ENCODE results near the gene TCTN1.
"Not testable (repeated sequence)": the region's sequence is repeated elsewhere in the genome, so short reads cannot be mapped to it uniquely, and the experiment has no call there.

The TCTN1 gene

DNA sequence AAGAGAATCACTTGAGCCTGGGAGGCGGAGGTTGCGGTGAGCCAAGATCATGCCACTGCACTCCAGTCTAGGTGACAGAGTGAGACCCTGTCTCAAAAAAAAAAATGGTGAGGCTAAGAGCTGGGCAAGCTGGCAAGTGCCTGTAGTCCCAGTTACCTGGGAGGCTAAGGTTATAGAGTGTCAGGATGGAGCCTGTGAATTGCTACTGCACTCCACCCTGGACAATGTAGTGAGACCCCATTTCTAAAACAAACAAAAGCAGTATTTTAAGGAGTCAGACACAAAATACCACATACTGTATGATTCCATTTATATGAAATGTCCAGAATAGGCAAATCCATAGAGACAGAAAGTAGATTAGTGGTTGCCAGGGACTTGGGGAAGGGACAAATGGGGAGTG is 26.8 kb upstream of the TCTN1 start:
- DNase-seq = not testable (repeated sequence)

DNA sequence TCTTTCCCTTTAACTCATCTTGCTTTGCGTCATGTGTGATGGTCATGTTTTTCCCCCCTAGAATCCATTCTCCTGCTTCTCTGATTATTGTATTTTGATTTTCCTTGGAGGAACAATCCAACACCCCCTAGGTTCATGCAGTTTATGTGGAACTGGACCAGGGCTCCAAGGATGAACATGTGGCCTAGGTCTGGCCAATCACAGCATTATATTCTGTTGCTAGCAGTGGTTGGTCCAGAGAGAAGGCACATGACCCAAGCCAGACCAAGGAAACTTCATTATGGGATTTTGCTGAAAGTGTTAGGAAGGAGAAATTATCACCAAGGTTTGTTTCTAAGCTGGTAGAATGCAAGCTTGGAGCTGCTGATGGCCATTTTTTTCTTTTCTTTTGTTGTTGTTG is 23.9 kb upstream of the TCTN1 start:
- DNase-seq = no peak

DNA sequence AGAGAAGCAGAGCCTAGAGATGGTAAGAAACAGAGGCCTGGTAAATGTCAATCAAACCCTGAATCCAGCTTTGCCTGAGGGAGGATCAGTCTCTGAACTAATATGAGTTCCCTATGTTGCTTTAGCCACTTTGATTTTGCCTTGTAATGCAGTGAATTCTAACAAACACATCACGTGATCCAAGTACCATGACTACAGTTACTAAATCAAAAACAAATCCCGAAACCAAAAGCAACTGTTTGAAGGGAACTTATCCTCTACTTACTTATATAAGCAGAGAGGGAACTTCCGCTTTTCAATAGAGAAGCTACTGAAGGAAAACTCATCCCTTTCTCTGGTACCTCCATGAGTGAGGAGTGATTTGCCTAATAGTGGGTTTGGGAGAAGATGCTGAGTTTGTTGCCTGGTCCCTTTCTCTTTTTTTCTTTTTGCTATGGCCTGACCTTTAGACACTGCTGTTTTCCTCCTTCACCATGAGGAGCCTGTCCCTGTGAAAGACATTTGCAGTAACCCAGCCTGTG is 23.1 kb upstream of the TCTN1 start:
- DNase-seq = peak; percentile 21

DNA sequence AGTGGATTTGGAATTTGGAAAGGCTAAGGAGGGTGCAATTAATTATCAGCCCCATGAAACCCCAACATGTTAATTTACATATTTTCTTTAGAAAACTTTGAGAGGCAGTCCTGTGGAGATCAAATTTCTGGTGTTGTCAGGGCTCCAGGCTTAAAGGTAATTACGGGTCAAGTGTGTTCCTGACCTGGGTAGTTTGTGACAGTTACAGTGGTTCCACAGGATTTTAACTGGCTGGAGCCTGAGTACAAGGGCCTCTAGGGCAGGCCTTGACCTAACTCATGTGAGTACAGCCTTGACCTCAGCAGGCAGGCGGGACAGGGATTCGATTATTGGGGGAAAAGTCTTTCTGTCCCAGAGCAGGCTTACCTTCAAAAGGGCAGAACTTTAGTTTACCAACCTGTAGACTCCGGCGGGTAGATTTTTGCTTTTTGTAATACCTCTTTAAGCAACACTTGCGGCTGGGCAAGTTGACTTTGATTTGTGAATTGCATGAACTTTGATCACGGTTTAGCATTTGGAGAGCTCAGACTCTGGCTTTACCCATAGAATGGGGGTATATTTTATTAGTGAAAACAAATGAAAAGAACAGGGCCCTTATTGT is 22.4 kb upstream of the TCTN1 start:
- no peak for DNase-seq

DNA sequence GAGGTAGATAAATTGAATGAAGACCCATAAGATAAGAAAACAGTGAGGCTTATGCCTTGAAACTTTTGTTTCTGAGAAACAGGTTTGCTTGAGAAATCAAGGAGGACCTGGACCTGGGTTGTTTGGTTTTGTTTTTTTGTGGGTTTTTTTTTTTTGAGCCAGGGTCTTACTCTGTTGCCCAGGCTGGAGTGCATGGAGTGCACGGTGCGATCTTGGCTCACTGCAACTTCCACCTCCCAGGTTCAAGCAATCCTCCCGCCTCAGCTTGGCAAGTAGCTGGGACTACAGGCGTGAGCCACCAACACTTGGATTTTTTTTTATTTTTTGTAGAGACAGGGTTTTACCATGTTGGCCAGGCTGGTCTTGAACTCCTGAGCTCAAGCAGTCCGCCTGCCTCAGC is 21.9 kb upstream of the TCTN1 start:
- no peak for DNase-seq

DNA sequence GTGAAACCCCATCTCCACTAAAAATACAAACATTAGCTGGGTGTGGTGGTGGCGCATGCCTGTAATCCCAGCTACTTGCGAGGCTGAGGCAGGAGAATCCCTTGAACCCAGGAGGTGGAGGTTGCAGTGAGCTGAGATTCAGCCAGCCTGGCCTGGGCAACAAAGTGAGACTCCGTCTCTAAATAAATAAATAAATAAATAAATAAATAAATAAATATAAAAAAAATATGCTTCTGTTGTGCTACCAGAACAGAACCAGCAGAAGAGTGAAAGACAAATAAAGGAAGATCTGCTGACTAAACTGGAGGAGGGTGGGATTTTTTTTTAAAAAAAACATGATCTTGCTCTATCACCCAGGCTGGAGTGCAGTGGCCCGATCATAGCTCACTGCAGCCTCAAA is 21.0 kb upstream of the TCTN1 start:
- DNase-seq = not testable (repeated sequence)

DNA sequence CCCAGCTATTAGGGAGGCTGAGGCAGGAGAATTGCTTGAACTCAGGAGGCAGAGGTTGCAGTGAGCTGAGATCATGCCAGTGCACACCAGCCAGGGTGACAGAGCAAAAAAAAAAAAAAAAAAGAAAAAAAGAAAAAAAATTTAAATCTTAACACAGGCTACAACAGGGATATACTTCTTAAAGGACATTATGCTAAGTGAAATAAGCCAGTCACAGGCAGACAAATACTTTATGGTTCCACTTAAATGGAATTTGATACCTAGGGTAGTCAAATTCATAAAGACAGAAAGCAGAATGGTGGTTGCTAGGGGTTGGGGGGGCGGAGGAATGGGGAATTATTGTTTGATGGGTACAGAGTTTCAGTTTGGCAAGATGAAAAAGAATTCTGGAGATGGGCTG is 16.0 kb upstream of the TCTN1 start:
- no peak for DNase-seq

DNA sequence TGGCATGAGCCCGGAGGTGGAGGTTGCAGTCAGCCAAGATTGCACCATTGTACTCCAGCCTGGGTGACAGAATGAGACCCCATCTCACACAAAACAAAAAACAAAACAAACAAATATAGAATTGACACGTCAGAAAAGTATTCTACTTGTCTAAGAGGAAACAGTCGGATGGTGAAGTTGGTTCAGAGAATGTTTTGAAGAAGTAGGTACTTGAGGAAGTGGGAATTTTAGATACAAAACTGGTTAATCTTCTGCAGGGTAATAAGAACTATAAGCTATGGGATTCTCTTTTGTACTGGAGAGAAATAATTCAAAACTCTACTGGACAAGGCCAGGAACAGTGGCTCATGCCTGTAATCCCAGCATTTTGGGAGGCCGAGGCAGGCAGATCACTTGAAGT is 14.6 kb upstream of the TCTN1 start:
- DNase-seq = no peak

DNA sequence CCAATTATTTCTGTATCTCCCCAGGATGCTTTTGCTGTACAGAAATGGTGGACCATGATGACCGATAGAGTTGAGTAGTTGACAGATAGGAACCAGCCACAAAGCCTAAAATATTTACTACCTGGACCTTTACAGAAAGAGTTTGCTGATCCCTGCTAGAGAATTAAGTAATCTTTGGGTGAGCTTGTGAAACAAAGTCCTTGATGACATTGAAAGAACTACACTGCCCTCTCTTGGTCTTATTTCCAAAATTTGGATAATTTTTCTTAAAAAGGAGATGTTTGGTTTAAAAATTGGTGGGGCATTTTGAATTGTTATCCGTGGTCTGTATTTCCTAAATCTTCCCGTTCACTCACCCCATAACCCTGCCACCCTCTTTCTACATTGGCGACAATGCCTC is 13.7 kb upstream of the TCTN1 start:
- DNase-seq = peak; percentile 52

DNA sequence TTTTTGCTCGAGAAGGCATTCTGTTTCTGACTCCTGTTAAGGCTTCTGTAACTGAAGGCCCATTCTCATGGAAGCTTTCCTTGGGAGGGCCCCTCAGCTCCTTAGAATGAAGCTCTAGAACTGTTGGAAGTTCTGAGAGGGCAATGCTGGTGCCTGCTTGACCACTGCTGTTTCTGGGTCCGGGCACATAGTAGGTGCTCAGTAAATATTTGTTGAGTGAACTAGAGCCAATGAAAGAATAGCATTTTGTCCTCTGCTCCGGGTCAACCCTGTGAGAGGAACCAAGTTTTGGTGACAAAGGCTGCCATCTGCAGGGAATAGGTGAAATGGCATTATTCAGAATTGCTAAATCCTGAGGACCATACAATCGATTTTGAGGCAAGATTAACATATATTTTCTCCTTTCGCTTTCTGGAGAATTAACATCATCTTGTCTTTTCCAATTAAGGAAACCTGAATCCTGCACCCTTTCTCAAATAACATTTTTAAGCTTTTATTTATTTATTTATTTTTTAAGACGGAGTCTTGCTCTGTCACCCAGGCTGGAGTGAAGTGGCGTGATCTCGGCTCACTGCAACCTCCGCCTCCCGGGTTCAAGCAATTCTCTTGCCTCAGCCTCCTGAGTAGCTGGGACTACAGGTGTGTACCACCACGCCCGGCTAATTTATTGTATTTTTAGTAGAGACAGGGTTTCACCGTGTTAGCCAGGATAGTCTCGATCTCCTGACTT is 11.7 kb upstream of the TCTN1 start:
- DNase-seq = peak; percentile 69

DNA sequence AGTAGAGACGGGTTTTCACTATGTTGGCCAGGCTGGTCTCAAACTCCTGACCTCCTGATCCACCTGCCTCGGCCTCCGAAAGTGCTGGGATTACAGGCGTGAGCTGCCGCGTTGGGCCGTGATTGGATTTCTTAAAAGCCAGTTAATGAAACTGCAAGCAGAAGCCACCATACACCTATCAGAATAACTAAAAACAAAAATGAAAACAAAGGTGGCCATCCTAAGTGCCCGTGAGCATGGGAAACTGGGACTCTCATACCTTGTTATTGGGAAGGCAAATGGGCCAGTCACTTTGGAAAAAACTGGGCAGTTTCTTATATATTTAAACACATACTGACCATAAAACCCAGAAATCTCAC is 7.7 kb upstream of the TCTN1 start:
- no peak for DNase-seq

DNA sequence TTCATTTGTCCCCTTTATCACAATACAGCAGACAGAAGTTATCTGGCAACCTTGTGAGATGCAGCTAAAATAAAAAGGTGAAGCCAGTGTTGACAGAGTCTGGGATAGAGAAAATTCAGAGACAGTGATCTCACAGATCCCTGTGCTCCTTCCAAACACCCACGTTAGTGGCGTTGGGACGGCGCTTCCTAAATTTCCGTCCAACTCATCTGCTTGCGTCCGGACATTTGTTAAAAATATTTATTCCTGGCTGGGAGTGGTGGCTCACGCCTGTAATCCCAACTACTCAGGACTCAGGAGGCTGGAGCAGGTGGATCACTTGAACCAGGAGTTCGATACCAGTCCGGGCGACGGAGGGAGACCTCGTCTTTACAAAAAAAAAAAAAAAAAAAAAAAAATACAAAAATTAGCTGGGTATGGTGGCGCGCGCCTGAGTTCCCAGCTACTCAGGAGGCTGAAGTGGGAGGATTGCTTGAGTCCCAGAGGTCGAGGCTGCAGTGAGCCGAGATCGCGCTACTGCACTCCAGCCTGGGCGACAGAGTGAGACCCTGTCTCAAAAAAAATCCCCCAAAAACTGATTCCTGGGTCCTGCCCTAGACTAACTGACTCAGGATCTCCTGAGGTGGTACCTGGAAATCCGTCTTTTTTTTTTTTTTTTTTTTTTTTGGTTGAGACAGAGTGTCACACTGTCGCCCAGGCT is 708 bp upstream of the TCTN1 start:
- no peak for DNase-seq

DNA sequence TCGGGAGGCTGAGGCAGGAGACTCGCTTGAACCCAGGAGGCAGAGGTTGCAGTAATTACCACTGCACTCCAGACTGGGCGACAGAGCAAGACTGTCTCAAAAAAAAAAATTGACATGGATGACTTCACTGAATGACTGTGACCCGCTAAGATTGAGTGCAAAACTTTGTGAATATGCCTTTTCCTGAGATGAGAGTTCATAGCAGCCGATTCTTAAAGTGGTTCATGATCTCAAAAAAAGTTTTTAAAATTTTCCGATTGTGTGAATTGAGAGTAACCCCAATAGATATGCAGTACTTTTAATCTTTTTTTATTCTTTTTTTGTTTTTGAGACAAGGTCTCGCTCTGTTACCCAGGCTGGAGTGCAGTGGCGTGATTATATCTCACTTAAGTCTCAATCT is 1.2 kb downstream of the TCTN1 start:
- DNase-seq = no peak

DNA sequence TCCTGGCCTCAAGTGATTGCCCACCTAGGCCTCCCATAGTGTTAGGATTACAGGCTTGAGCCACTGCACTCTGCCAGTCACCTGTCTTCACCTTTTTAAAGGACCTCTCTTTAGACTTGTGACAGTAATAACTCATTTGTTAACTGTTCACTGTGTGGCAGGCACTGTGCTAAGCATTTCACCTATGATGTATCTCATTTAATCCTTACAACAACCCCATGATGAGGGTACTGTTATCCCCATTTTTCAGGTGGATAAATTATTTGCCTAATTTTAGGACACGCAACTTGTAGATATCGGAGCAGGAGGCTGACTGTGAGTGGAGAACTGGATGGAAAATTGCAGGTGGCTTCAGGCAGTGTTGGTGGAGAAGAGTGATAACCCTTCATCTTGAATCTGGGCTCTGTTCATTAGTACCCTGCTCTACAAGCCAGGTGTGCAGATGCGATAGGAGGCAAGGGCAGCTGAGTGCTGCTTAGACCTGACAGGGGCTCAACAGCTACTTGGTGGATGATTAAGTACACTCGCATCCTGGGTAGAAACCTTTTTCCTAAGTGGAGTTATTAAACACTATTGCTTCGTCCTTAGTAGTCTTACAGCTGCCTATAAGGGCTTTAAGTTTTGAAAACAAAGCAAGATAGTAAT is 2.7 kb downstream of the TCTN1 start:
- DNase-seq = no peak

DNA sequence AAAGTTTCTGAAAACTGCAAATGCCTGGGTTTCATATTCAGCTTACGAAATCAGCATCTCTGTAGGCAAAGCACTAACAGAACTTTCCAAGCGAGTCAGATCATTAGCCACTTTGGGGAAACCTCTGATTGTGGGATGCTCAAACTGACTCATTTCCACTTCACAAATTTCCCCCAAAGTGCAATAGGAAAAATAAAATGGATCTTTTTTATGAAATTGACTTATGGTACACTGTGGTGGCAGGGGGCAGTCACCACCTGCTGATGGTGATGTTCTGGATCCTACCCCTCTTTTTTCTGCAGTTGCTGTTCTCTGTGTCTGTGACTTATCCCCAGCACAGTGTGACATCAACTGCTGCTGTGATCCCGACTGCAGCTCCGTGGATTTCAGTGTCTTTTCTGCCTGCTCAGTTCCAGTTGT is 5.6 kb downstream of the TCTN1 start:
- DNase-seq = no peak

DNA sequence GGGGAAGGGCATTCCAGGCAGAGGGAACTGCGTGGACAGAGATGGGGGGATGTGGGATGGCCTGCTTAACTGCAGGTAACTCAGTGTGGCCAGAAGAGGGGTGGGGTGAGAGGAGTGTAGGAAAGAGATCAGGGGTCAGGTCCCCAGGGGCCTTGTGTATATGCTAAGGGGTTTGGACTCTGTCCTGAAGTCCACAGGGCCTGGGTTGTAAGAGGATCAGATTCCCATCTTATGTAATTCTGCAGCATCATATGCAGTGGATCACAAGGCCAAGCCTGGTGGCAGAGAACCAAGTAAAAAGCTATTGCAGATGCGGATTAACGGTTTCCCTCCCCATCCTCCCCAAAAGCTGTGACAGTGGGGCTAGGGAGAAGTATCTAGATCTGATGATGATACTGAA is 8.7 kb downstream of the TCTN1 start:
- no peak for DNase-seq

DNA sequence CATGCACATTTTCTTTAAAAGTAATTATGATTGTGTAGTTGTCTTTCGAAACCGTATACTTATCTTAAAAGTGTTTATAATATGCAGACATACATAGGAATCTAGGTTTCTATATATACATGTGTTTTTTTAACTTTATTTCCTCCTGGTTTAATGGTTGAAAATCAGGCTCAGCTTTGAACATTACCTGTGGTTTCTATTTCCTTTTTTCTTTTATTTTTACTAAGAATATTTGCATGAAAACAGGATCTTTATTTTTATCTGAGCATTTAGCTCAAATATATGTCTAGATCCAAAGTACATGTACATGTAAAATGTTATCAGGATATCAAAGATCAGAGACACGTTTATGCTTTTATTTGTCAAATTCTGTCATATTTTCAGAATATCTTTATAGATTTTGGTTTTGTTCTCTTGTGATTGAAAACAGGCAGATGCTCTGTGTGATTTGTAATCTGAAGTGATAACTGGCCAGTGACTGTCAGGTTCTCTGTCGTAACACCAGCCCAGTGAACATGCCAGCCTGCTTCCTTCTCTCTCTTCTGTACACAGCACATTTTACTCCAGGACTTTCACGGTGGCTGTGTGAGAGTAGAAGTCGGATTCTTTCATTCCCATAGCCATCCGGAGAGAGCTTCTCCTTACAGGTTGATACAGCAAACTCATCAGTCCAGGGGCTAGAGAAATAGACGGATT is 13.7 kb downstream of the TCTN1 start:
- DNase-seq = no peak

DNA sequence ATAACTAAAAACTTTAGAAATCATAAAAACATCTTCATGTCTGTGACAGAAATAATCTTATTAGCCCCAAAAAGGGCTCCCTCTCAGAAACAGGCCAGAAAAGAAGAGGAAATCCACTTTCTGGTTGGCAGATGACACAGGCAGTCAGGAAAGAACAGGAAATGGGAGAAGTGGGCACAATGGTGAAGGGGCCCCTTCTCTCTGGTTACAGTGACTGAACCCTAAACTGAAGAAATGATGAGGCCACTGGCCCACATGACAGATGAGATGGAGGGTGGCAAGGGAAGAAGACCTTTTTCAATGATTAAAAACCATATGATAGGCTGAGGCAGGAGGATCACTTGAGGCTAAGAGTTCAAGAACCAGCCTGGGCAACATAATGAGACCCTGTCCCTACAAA is 21.1 kb downstream of the TCTN1 start:
- no peak for DNase-seq

DNA sequence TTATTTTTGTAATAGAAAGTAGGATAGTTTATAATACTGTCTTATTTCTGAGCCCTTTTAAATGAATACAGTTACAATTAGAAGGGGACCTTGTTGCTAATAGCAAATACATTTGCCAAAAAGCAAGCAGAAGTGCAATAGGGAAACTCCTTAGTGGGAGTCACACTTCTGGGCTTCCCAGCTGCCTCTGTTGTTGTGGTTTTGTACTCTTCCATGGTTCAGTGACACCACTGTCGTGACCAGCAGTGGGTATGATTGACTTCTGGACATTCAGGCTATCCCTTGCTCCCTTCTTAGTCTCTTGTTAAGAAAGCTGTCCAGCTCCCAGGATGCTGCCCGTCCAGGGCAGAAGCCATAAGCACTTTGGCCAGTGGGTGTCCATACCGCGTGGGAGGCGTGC is 22.6 kb downstream of the TCTN1 start:
- no peak for DNase-seq

DNA sequence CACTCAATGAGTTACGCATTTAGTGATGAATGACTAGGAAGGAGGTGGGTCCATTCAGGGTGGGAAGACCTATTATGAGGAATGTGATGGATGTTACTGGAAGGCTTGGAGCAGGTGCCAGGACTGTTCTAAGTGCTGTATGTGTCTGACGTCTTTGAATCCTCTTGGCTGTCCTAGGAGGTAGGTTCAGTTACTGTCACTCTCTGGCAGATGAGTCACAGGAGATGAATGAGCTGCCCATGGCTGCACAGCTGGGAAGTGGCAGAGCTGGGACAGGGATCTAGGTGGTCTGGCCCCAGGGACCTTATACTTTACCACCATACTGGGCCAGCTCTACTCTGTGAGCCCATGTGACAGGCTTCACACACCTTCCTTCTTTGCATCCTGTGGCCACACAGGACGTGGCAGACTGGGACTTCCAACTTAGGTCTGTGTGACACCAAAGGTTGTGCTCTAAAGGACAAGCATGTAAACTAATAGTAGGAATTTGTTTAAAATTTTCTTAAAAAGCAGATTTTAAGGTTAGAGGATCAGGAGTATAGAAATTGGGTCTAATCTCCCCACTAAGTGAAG is 24.0 kb downstream of the TCTN1 start:
- DNase-seq = no peak

DNA sequence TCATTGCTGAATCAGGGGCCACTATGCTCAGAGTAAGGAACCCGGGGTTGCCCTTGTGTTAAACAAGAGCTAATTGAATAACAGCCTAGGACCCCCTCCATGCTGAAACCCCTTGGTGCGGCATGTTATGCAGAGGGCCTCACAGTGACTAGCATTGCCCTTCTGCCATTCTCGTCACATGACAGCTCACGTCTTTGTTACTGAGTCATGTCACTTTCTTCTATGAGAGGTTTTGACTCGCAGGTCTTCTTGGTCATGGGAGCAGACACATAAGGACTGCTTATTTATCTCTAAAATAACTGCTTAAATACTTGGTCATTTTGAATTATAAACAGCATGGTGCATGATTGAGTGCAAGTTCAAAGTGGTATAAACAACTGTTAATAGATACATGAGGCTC is 24.9 kb downstream of the TCTN1 start:
- no peak for DNase-seq

DNA sequence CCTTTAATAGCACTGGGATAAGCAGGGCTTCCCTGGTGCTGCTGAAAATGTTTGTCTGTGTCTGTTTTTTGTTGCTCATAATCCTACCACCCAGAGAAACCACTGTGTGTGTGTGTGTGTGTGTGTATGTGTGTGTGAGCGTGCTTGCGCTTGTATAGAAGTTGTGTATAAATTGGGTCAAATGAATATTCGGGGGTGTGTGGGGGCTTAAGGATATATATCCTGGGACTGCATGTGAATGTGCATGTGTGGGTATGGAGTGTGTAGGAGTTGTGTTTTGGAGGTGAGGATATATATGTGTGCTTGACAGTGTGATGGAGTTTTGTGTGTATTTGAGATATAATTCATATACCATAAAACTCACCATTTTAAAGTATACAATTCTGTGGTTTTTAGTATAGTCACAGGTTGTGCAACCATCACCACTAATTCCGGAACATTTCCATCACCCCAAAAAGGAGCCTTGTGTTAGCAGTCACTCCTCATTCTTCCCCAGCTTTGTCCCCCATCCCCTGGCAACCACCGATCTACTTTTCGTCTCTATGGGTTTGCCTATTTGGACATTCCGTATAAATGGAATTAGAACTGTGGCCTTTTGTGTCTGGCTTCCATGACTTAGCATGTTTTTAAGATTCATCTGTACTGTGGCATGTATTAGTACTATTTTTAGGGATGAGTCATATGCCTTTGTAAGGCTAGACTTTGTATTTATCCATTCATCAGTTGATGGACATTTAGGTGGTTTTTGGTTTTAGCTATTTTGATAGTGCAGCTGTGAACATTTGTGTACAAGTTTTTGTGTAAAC is 25.6 kb downstream of the TCTN1 start:
- DNase-seq = no peak
